ENCODE results near the gene GIMAP7.
"Not testable (repeated sequence)": the region's sequence is repeated elsewhere in the genome, so short reads cannot be mapped to it uniquely, and the experiment has no call there.

Gene GIMAP7

GRCh38 chr7:150489782-150490181 lies 24.9 kb upstream of the GIMAP7 start:
- Mint-ChIP-seq H3K9me3 (peaks cover 2% of the 10 kb centered on the region), H3K4me1 (no peaks in the 10 kb centered on the region), H3K27me3 (peaks cover 18% of the 10 kb centered on the region), H3K27ac (no peak overlapping the region), H3K36me3 (no peaks in the 10 kb centered on the region), H3K4me3 (no peak overlapping the region)
- ATAC-seq, result no peak

- not testable (repeated sequence) for H3K4me1 Mint-ChIP-seq, H3K36me3 Mint-ChIP-seq, ATAC-seq, H3K27ac Mint-ChIP-seq, H3K4me3 Mint-ChIP-seq, H3K9me3 Mint-ChIP-seq
- H3K27me3 Mint-ChIP-seq, result peaks cover 16% of the 10 kb centered on the region
These were observed 21.2 kb upstream of the GIMAP7 start for GRCh38 chr7:150493442-150493841.

- H3K27ac Mint-ChIP-seq, result no peak overlapping the region
- no peaks in the 10 kb centered on the region for H3K36me3 Mint-ChIP-seq
- peaks cover 14% of the 10 kb centered on the region for H3K9me3 Mint-ChIP-seq
- peaks cover 31% of the 10 kb centered on the region for H3K27me3 Mint-ChIP-seq
- H3K4me3 Mint-ChIP-seq, result no peak overlapping the region
- no peak for ATAC-seq
- no peaks in the 10 kb centered on the region for H3K4me1 Mint-ChIP-seq
These were observed 12.2 kb upstream of the GIMAP7 start for GRCh38 chr7:150502519-150502918.

GRCh38 chr7:150503155-150503554 lies 11.5 kb upstream of the GIMAP7 start:
- Mint-ChIP-seq H3K4me3 (no peak overlapping the region), H3K36me3 (no peaks in the 10 kb centered on the region), H3K27me3 (peaks cover 24% of the 10 kb centered on the region), H3K9me3 (peaks cover 13% of the 10 kb centered on the region), H3K27ac (no peak overlapping the region), H3K4me1 (no peaks in the 10 kb centered on the region)
- no peak for ATAC-seq

- Mint-ChIP-seq H3K4me3 (no peak overlapping the region), H3K9me3 (peaks cover 12% of the 10 kb centered on the region), H3K4me1 (no peaks in the 10 kb centered on the region), H3K27me3 (peaks cover 21% of the 10 kb centered on the region), H3K36me3 (no peaks in the 10 kb centered on the region), H3K27ac (no peak overlapping the region)
- no peak for ATAC-seq
These were observed 11.1 kb upstream of the GIMAP7 start for GRCh38 chr7:150503581-150503980.

- Mint-ChIP-seq H3K4me3 (no peak overlapping the region), H3K27me3 (peaks cover 9% of the 10 kb centered on the region), H3K9me3 (no peaks in the 10 kb centered on the region), H3K36me3 (no peaks in the 10 kb centered on the region), H3K27ac (no peak overlapping the region), H3K4me1 (no peaks in the 10 kb centered on the region)
- no peak for ATAC-seq
These were observed 6.6 kb upstream of the GIMAP7 start for GRCh38 chr7:150507947-150508602.

- no peaks in the 10 kb centered on the region for H3K9me3 Mint-ChIP-seq
- no peaks in the 10 kb centered on the region for H3K36me3 Mint-ChIP-seq
- no peak overlapping the region for H3K27ac Mint-ChIP-seq
- peaks cover 9% of the 10 kb centered on the region for H3K27me3 Mint-ChIP-seq
- H3K4me3 Mint-ChIP-seq, result no peak overlapping the region
- no peak for ATAC-seq
- peaks cover 9% of the 10 kb centered on the region for H3K4me1 Mint-ChIP-seq
These were observed 3.6 kb upstream of the GIMAP7 start for GRCh38 chr7:150511048-150511447.

- Mint-ChIP-seq H3K36me3 (no peaks in the 10 kb centered on the region), H3K4me3 (no peak overlapping the region), H3K27ac (no peak overlapping the region), H3K9me3 (no peaks in the 10 kb centered on the region), H3K27me3 (no peaks in the 10 kb centered on the region), H3K4me1 (peaks cover 9% of the 10 kb centered on the region)
- ATAC-seq, result no peak
These were observed 914 bp upstream of the GIMAP7 start for GRCh38 chr7:150513758-150514157.

GRCh38 chr7:150515248-150516147 lies 826 bp downstream of the GIMAP7 start:
- Mint-ChIP-seq H3K4me1 (peaks cover 9% of the 10 kb centered on the region), H3K27me3 (no peaks in the 10 kb centered on the region), H3K36me3 (no peaks in the 10 kb centered on the region), H3K9me3 (no peaks in the 10 kb centered on the region), H3K27ac (no peak overlapping the region), H3K4me3 (no peak overlapping the region)
- no peak for ATAC-seq

GRCh38 chr7:150516956-150517745 lies 2.5 kb downstream of the GIMAP7 start:
- no peaks in the 10 kb centered on the region for H3K36me3 Mint-ChIP-seq
- no peaks in the 10 kb centered on the region for H3K27me3 Mint-ChIP-seq
- no peak overlapping the region for H3K4me3 Mint-ChIP-seq
- H3K27ac Mint-ChIP-seq, result no peak overlapping the region
- ATAC-seq, result no peak
- H3K9me3 Mint-ChIP-seq, result no peaks in the 10 kb centered on the region
- H3K4me1 Mint-ChIP-seq, result peaks cover 9% of the 10 kb centered on the region

GRCh38 chr7:150519310-150519709 lies 4.6 kb downstream of the GIMAP7 start:
- no peaks in the 10 kb centered on the region for H3K27me3 Mint-ChIP-seq
- no peak overlapping the region for H3K27ac Mint-ChIP-seq
- H3K4me1 Mint-ChIP-seq, result peaks cover 7% of the 10 kb centered on the region
- H3K4me3 Mint-ChIP-seq, result no peak overlapping the region
- H3K36me3 Mint-ChIP-seq, result no peaks in the 10 kb centered on the region
- no peak for ATAC-seq
- no peaks in the 10 kb centered on the region for H3K9me3 Mint-ChIP-seq

- H3K4me3 Mint-ChIP-seq, result no peak overlapping the region
- H3K27me3 Mint-ChIP-seq, result no peaks in the 10 kb centered on the region
- no peaks in the 10 kb centered on the region for H3K9me3 Mint-ChIP-seq
- H3K27ac Mint-ChIP-seq, result no peak overlapping the region
- no peaks in the 10 kb centered on the region for H3K36me3 Mint-ChIP-seq
- ATAC-seq, result no peak
- H3K4me1 Mint-ChIP-seq, result no peaks in the 10 kb centered on the region
These were observed 5.5 kb downstream of the GIMAP7 start for GRCh38 chr7:150520145-150520544.

- H3K27ac Mint-ChIP-seq, H3K9me3 Mint-ChIP-seq, H3K4me3 Mint-ChIP-seq, H3K4me1 Mint-ChIP-seq, H3K36me3 Mint-ChIP-seq, H3K27me3 Mint-ChIP-seq, ATAC-seq: not testable (repeated sequence)
These were observed 8.3 kb downstream of the GIMAP7 start for GRCh38 chr7:150522931-150523330.

GRCh38 chr7:150524018-150524417 lies 9.3 kb downstream of the GIMAP7 start:
- Mint-ChIP-seq H3K4me3 (no peak overlapping the region), H3K4me1 (no peaks in the 10 kb centered on the region), H3K36me3 (no peaks in the 10 kb centered on the region), H3K27ac (no peak overlapping the region), H3K9me3 (peaks cover 7% of the 10 kb centered on the region), H3K27me3 (no peaks in the 10 kb centered on the region)
- no peak for ATAC-seq

- Mint-ChIP-seq H3K27ac (no peak overlapping the region), H3K4me3 (no peak overlapping the region), H3K9me3 (peaks cover 21% of the 10 kb centered on the region), H3K4me1 (no peaks in the 10 kb centered on the region), H3K36me3 (no peaks in the 10 kb centered on the region), H3K27me3 (peaks cover 24% of the 10 kb centered on the region)
- no peak for ATAC-seq
These were observed 17.0 kb downstream of the GIMAP7 start for GRCh38 chr7:150531704-150532103.
